HepG2 (cell line): Measurements from ENCODE around the gene ESR1. TPM values are rescaled to one million over a fixed set of nuclear protein-coding genes. Genes with fewer than 3 reads are reported as not detected.

ENCODE experiments used
- ATAC-seq: fragments of 200-7000 bp; cut with Tn5 transposase; 3 replicates; pipeline ENCODE4 v1.9.1; 2020; ENCODE audit warnings: mild to moderate bottlenecking, moderate library complexity
- BruUV-seq: library from RNA; stranded (reverse); fragments of 400-500 nt; replicated peaks from 2 replicates; lab custom pipeline; 2021; lab: Mats Ljungman, UMichigan
- CTCF ChIA-PET: fragments of 300-600 bp; formaldehyde crosslinking; extraction: SDS; loops from one replicate; lab custom pipeline; 2021; ENCODE audit warnings: low total read pairs, inconsistent platforms, low intra/inter-chr PET ratio; lab: Yijun Ruan, JAX
- POLR2A ChIA-PET: fragments of 350-600 bp; sonication (Branson Sonifier 250); formaldehyde crosslinking; loops from one replicate; lab custom pipeline; 2020; ENCODE audit warnings: antibody characterized with exemption, inconsistent platforms; lab: Yijun Ruan, JAX
- DNase-seq: peaks from one replicate; pipeline ENCODE4 v3.0.0-alpha.2; 2015; ENCODE audit warnings: low spot score
- FAIRE-seq: peaks from 3 replicates; lab custom pipeline; 2011; peaks lifted over from hg19 to GRCh38; lab: Jason Lieb, UNC
- H2AFZ ChIP-seq: one replicate; pipeline ENCODE4 v1.6.1; 2011; ENCODE audit warnings: low read length, inconsistent platforms
- H3K27ac ChIP-seq: fragments of 300-600 bp; 3 replicates; pipeline ENCODE4 v1.8.0; 2011; ENCODE audit warnings: mixed run types, mild to moderate bottlenecking, mixed read lengths, low read length, inconsistent platforms; ENCODE audit not compliant: insufficient read depth; ENCODE audit errors: extremely low read length
- H3K27me3 ChIP-seq, 2 experiments: fragments of 200-600 bp in 1 of 2; 2 replicates in 1 of 2; 3 replicates in 1 of 2; pipeline versions ENCODE4 v1.6.0 to v1.8.0; 2011; ENCODE audit warnings: low read length in 2 of 2, mild to moderate bottlenecking in 2 of 2, moderate library complexity in 2 of 2, inconsistent platforms in 1 of 2; ENCODE audit not compliant: insufficient read depth in 2 of 2, control insufficient read depth in 1 of 2
- H3K36me3 ChIP-seq, 2 experiments: fragments of 200-600 bp in 1 of 2; replicated peaks in 1 of 2; 2 replicates in 1 of 2; 3 replicates in 1 of 2; pipeline versions ENCODE4 v1.5.1 to v1.8.0; 2011; ENCODE audit warnings: low read length in 2 of 2, inconsistent platforms in 1 of 2; ENCODE audit not compliant: insufficient read depth in 2 of 2, control insufficient read depth in 1 of 2
- H3K4me1 ChIP-seq: 2 replicates; pipeline ENCODE4 v1.5.1; 2012; ENCODE audit warnings: low read length, inconsistent platforms; ENCODE audit not compliant: insufficient read depth
- H3K4me2 ChIP-seq: 2 replicates; pipeline ENCODE4 v1.6.0; 2011; ENCODE audit warnings: low read depth, low read length, inconsistent platforms
- H3K4me3 ChIP-seq, 3 experiments: fragments of 200-600 bp in 1 of 3; sonication (generic), shearing (Covaris generic) in 1 of 3; replicated peaks in 1 of 3; 2 replicates each; pipeline ENCODE4 v1.5.1; 2011 to 2016; ENCODE audit warnings: low read length in 3 of 3, inconsistent platforms in 2 of 3, low read depth in 2 of 3, mild to moderate bottlenecking in 2 of 3, control low read depth in 1 of 3, mixed read lengths in 1 of 3; ENCODE audit not compliant: insufficient read depth in 1 of 3
- H3K79me2 ChIP-seq: one replicate; pipeline ENCODE4 v1.6.1; 2011; ENCODE audit warnings: low read length, inconsistent platforms; ENCODE audit not compliant: insufficient read depth
- H3K9ac ChIP-seq: 2 replicates; pipeline ENCODE4 v1.6.0; 2011; ENCODE audit warnings: mild to moderate bottlenecking, low read depth, low read length, inconsistent platforms; ENCODE audit not compliant: insufficient read depth
- H3K9me3 ChIP-seq: 2 replicates; pipeline ENCODE4 v1.5.1; 2012; ENCODE audit warnings: mild to moderate bottlenecking, low read length
- H4K20me1 ChIP-seq: 2 replicates; pipeline ENCODE4 v1.6.0; 2011; ENCODE audit warnings: inconsistent platforms, mild to moderate bottlenecking, low read length, moderate library complexity; ENCODE audit not compliant: insufficient read depth
- AHR ChIP-seq: IDR thresholded peaks from 2 replicates; pipeline ENCODE4 v1.6.1; 2018; ENCODE audit warnings: missing genetic modification reagents, missing compliant biosample characterization
- GABPB1 ChIP-seq: IDR thresholded peaks from 2 replicates; pipeline ENCODE4 v1.6.1; 2016; ENCODE audit warnings: mild to moderate bottlenecking, missing genetic modification reagents, moderate library complexity, missing compliant biosample characterization
- HIC2 ChIP-seq: sonication (generic); formaldehyde crosslinking; IDR thresholded peaks from 2 replicates; pipeline ENCODE4 v1.9.0; 2022; ENCODE audit warnings: low read depth, missing genetic modification reagents
- KDM2A ChIP-seq: sonication (generic); formaldehyde crosslinking; IDR thresholded peaks from 2 replicates; pipeline ENCODE4 v1.4.0; 2020; ENCODE audit warnings: low read depth, missing genetic modification reagents, borderline replicate concordance
- MED1 ChIP-seq: sonication (generic); formaldehyde crosslinking; IDR thresholded peaks from 2 replicates; pipeline ENCODE4 v1.4.0; 2020; ENCODE audit warnings: missing genetic modification reagents
- MEIS1 ChIP-seq: sonication (generic); formaldehyde crosslinking; IDR thresholded peaks from 2 replicates; pipeline ENCODE4 v1.9.0; 2021; ENCODE audit warnings: mild to moderate bottlenecking, missing genetic modification reagents, moderate library complexity, borderline replicate concordance
- RARG ChIP-seq: sonication (generic); formaldehyde crosslinking; IDR thresholded peaks from 2 replicates; pipeline ENCODE4 v1.4.0; 2020; ENCODE audit warnings: low read depth, mild to moderate bottlenecking, missing genetic modification reagents
- SALL1 ChIP-seq: sonication (generic); formaldehyde crosslinking; IDR thresholded peaks from 2 replicates; pipeline ENCODE4 v1.8.0; 2022; ENCODE audit warnings: mild to moderate bottlenecking, missing genetic modification reagents
- ZBTB26 ChIP-seq: IDR thresholded peaks from 2 replicates; pipeline ENCODE4 v1.6.1; 2016; ENCODE audit warnings: missing compliant biosample characterization, missing genetic modification reagents, borderline replicate concordance
- ZBTB33 ChIP-seq: sonication (generic); formaldehyde crosslinking; IDR thresholded peaks from 2 replicates; pipeline ENCODE4 v1.4.0; 2020; ENCODE audit warnings: missing genetic modification reagents
- ZNF589 ChIP-seq: sonication (generic); formaldehyde crosslinking; conservative IDR thresholded peaks from 2 replicates; pipeline ENCODE4 v1.8.0; 2022; ENCODE audit warnings: mild to moderate bottlenecking, moderate library complexity, missing genetic modification reagents
- ZNF639 ChIP-seq: conservative IDR thresholded peaks from 2 replicates; pipeline ENCODE4 v1.6.1; 2018; ENCODE audit warnings: missing genetic modification reagents
- ZNF687 ChIP-seq: sonication (generic); formaldehyde crosslinking; IDR thresholded peaks from 2 replicates; pipeline ENCODE4 v1.5.1; 2020; ENCODE audit warnings: mild to moderate bottlenecking, missing genetic modification reagents, moderate library complexity
- WGBS: methylation state at CpG from one replicate; pipeline ENCODE4 v1.1.6; 2017; ENCODE audit warnings: low lambda C conversion rate; 5-methylcytosine and 5-hydroxymethylcytosine counted together
- in situ Hi-C: cut with HindIII; loops from 2 replicates; pipeline ENCODE4 v1.10.0; 2017; ENCODE audit warnings: low pct_unique_long_range_greater_than_20kb; ENCODE audit not compliant: extremely low pct_ligation_motif_present
- intact Hi-C: fragments of 100-400 bp; cut with micrococcal nuclease; formaldehyde crosslinking; loops from one replicate; pipeline ENCODE4 v1.10.0; 2022; ENCODE audit not compliant: unreplicated experiment
- polyA plus RNA-seq, 8 experiments: library from polyadenylated mRNA; depleted of rRNA in 3 of 8; stranded (reverse) in 7 of 8; unstranded in 1 of 8; fragments of >200 nt; fragmentation: Illumina TruSeq in 4 of 8; extraction: Trizol in 4 of 8; gene quantifications; 2 replicates each; pipeline versions ENCODE4 v1.2.1 to v1.2.3, GENCODE V29; 2011 to 2016; ENCODE audit warnings: low read depth in 4 of 8, missing spikeins in 1 of 8, mixed read lengths in 1 of 8; ENCODE audit not compliant: insufficient read depth in 1 of 8
- total RNA-seq, 5 experiments: library from RNA; depleted of rRNA; stranded (reverse); fragments of >200 nt; fragmentation: Illumina TruSeq; extraction: Trizol; gene quantifications; 2 replicates each; pipeline ENCODE4 v1.2.3, GENCODE V29; 2016; ENCODE audit warnings: low read depth in 1 of 5

The ESR1 gene
- total and polyA plus RNA-seq, 2 of the 13 experiments (the other 11 are each of a cell fraction or from before 2014, with no cell fraction given) = not detected

- POLR2A ChIA-PET = interaction anchor here (1.4 to 1.5 kb wide), 2 partner anchors 35 to 165 kb away, joined by 3 to 5 read pairs; no protein-coding TSS in a partner anchor
- ATAC-seq = peak; percentile 91
- Histone ChIP-seq H3K4me3 (no peak overlapping the region), H3K36me3 (no peaks in the 10 kb centered on the region), H3K79me2 (no peaks in the 10 kb centered on the region), H3K9ac (no peak overlapping the region), H3K27ac (peak overlapping the region; percentile 8), H3K4me1 (peaks cover 19% of the 10 kb centered on the region), H3K4me2 (peak overlapping the region; percentile 5; the same call in 1 of the 2 replicates), H3K27me3 (no peaks in the 10 kb centered on the region), H3K9me3 (no peaks in the 10 kb centered on the region), H4K20me1 (no peaks in the 10 kb centered on the region), H2AFZ (no peak overlapping the region)
- 63% methylated on average over 8 of the region's 8 CpGs for WGBS
- CTCF ChIA-PET = no interaction called here
- in situ Hi-C loops (no loop called here), intact Hi-C loops (loop anchor here (1.0 to 5.0 kb wide), 2 partner anchors 35 to 131 kb away; no protein-coding TSS in a partner anchor)
- DNase-seq = no peak
- BruUV-seq = no TSS peak
- FAIRE-seq = no peak
- TF ChIP-seq KDM2A (CRISPR knock-in tag) (peak; percentile 39; the same call in 1 of the 2 replicates), MEIS1 (CRISPR knock-in tag) (no peak), RARG (CRISPR knock-in tag) (no peak), GABPB1 (CRISPR knock-in tag) (0 out of 2 replicates have a peak, but pooled peaks have one; percentile 4), HIC2 (CRISPR knock-in tag) (peak; percentile 69; the same call in 1 of the 2 replicates), ZNF589 (CRISPR knock-in tag) (0 out of 2 replicates have a peak, but pooled peaks have one; percentile 27), ZBTB33 (CRISPR knock-in tag) (peak; percentile 94), ZNF687 (CRISPR knock-in tag) (peak; percentile 48), ZNF639 (CRISPR knock-in tag) (no peak), AHR (CRISPR knock-in tag) (peak; percentile 38; the same call in 1 of the 2 replicates), MED1 (CRISPR knock-in tag) (peak; percentile 2; the same call in 1 of the 2 replicates), SALL1 (CRISPR knock-in tag) (0 out of 2 replicates have a peak, but pooled peaks have one; percentile 16), ZBTB26 (CRISPR knock-in tag) (peak; percentile 22; the same call in 1 of the 2 replicates)
These were observed 329.0 kb downstream of the ESR1 start for GRCh38 chr6:152136449-152136825.
